HG02571 (cell line): Measurements from ENCODE around the gene MITF.

Experiments
- ATAC-seq: cut with Tn5 transposase; IDR thresholded peaks from one replicate; pipeline ENCODE4 v1.9.1; 2021; ENCODE audit warnings: mild to moderate bottlenecking, moderate library complexity; ENCODE audit not compliant: unreplicated experiment

Gene MITF

DNA sequence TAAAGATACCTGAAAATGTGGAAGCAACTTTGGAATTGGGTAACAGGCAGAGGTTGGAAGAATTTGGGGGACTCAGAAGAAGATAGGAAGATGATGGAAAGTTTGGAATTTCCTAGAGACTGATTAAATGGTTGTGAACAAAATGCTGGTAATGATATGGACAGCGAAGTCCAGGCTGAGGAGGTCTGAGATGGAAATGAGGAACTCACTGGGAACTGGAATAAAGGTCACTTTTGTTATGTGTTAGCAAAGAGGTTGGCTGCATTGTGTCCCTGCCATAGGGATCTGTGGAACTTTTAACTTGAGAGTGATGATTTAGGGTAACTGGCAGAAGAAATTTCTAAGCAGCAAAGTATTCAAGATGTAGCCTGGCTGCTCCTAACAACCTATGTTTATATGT is 13.0 kb downstream of the MITF start:
- ATAC-seq, result no peak

DNA sequence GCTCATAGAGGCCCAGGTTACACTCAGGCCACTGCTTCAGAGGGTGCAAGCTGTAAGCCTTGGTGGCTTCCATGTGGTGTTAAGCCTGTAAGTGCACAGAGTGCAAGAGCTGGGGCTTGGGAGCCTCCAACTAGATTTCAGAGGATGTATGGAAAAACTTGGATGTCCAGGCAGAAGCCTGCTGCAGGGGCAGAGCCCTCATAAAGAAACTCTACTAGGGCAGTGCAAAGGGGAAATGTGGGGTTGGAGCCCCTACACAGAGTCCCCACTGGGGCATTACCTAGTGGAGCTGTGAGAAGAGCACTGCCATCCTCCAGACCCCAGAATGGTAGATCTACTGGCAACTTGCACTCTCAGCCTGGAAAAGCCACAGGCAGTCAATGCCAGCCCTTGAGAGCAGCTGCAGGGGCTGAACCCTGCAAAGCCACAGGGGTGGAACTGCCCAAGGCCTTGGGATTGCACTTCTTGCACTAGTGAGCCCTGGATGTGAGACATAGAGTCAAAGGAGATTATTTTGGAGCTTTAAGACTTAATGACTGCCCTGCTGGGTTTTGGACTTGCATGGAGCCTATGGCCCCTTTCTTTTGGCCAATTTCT is 14.0 kb downstream of the MITF start:
- ATAC-seq, result no peak

DNA sequence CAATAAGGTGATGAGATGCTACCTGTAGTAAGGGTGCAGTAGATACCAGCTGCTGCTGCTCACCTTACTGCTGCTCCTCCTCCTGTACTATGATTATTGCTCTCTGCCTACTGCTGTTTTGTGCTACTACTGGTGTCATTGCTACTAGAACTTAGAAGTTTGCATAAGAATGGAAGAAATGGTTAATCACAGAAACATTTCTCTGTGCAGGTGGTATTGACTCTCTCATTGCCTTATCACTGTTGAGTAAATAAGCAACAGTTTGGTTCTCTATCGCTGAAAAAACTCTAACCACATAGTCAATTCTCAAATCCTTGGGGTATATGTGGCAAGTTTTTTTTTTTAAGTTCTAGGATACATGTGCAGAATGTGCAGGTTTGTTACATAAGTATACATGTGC is 16.5 kb downstream of the MITF start:
- ATAC-seq, result no peak

DNA sequence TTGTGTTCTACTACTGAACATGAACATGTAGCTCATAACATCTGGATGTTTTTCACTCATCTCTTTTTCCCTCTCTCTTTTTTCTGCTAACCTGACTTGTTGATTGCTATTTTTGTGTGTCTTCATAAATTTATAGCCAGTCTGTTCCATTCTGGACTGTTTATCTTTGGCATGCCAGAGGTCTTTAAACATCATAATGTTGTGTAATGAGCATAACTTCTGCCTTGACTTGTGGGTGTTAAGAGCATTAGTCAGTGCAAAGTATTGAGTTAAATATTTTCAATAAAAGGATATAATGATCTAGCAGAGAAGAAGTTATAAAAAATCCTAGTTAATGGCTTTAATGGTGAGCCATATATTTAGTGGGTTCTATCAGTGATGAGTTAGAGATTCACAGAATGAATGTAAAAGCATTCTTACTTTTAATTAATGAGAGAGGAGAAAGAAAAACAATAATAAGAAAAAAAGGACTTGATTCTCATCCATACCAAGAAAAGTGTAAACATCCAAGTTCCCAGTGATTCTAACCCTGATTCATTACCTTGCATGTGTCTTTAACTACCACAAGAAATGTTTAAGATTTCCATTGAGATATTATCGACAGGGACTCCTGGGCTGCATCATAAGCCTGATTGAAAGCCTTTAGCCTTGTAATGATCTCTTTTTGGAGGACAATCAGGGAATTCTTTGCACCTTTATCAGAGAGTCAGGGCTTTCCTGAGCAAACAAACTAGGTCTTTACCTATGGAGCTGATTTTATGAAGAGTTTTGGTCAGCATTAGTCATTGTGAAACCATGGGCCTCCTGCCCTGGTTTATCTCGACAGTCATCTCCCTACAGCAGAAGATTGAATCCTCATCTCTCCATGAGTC is 22.9 kb downstream of the MITF start:
- no peak for ATAC-seq

DNA sequence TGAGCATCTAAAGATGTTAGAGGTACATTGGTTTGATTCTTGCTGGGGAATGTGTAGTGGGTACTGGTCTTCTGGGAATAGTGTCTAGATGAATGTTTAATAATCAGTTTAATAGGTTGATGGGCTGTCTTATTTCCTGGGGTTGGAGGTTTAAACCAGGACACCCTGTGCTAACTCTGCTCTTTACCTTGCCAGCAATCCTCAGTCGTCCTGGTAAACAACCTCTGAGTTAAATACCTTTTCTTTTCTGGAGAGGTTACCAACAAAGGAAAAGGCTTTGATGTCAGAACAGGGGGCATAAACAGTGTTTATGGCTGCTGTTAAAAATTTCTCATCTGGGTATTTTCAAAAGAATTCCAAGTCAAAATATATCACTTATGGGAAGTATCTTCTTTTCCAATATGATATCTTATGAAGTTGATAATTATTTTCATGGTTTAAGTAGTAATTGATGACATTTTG is 23.5 kb downstream of the MITF start:
- no peak for ATAC-seq

DNA sequence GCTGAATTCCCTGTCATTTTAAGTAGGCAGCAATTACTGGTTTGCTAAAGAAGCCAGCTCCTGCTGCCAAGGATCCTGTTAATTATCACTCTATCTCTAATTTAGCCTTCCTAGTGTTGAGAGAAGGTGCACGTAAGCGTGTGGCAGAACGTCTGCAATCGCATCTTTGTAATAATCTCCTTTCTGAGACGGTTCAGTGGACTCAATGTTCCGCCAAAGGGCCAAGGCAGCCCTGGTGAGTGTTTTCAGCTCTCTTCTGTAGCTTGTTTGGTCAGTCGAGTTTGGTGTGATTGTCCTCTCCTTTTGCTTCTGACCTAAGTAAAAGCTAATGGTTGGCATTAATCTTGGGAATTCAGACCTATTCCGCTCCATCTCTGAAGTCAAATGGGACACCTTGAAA is 24.2 kb downstream of the MITF start:
- no peak for ATAC-seq

DNA sequence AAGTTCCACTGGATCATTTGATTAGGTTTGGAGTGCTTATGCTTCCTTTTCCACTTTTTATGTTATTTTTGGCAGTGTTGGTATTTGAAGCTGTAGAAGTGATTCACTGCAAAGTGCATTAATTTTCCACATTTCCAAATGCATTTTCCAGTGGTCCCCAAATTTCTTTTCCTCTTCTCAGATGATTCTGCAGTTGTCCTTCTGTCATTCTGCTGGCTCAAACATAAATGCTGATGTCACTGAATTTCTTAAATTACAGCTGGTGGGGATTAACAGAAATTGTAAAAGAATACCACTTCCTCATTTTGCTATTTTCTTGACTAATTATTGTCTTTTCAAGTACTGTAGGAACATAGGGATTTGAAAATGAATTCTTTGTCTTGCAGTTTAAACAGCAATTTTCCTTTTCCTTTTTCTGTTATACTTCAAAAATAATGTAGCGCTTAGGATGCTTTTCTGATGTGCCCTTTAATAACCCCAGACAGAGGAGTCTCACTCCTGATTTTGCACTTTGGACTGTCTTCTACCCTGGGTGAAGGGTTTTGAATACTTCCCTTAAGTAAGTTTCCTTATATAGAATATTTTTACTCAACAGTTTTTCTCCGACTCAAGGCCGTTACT is 25.0 kb downstream of the MITF start:
- ATAC-seq, result no peak

DNA sequence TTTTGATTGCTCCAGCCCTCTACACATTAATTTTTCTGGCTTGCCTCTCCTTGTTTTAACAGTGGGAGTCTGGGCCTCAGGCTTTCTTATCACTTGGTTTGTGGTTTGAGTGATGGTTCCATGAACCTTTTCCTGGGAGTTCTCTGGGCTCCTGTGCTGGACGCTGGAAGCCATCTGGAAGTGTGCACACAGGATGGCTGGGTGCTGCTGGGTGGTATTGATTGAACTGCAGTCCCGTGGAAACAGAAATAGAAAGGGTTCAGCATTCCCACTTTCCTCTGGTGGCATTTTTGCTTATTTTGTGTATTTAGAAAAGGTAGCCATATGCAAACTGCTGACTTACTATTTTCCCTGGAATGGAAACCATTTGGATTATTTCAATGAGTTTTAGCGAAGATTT is 25.6 kb downstream of the MITF start:
- ATAC-seq, result no peak

DNA sequence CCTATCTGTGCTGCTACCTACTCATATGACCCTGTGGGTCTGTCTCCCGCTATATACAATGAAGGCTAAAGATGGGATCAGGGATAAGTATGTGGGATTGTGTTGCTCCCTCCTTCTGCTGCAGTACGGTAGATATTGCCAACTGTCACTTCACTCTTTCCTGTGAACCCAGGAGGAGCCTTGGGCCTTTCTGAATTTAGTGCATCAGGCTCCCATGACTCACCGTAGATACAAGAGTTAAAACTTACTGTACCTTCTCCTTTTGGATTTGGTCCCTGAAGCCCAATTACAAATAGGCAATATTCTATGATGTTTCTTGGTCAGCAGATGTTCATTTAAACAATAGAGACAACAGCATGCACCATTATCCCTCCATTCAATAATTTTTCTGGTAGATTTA is 27.4 kb downstream of the MITF start:
- ATAC-seq, result no peak

DNA sequence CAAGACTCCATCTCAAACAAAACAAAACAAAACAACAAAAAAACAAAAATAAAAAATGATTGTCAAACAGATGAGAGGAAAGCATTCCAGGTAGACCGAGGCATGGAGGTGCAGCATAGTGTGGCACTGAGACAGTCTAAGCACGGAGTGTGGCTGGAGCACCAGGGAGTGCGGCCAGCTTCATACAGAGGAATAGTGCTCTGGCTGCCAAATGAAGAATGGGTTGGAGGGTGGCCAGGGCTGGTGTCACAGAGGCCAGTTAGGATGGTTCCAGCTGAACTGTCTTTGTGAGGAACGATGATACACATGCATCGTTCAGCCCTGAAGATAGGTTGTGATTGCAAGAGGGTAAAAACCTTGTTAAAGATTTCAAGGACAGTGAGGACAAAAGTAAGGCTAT is 28.3 kb downstream of the MITF start:
- no peak for ATAC-seq

DNA sequence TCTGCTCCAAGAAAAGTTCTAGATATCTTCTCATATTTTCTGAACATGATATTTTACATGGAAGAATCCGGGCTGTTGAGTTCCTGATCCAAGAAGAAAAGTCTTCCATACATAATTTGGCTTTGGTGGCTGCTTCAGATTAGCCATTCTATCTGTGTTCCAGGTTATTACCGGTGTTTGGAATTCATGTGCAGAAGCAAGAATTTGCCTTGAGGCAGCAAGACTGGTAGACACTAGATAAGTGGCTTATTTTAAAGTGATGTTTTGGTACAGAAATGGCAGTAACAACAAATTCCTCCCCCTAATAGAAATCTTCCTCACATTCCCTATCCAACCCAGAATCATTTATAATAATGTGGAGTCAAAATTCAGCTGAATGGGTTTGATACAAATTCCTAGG is 29.2 kb downstream of the MITF start:
- ATAC-seq, result no peak

DNA sequence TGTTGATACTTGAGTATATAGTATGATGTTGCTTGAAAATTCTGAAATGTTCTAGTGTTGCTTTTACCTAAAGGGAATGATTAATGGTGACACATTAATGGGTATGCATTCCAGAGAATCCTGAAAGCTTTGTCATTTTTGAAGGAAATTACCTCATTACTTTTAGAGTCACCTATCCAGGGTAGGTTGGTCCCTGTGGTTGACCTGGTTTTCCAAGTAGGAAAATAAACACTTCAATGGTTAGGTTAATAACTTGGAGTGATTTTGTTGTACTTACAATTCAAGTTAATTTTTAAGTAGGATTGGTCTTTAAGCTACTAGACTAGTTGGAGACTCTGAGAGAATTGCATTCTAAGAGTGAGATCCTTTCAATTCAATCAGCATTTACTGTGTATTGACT is 31.0 kb downstream of the MITF start:
- no peak for ATAC-seq

DNA sequence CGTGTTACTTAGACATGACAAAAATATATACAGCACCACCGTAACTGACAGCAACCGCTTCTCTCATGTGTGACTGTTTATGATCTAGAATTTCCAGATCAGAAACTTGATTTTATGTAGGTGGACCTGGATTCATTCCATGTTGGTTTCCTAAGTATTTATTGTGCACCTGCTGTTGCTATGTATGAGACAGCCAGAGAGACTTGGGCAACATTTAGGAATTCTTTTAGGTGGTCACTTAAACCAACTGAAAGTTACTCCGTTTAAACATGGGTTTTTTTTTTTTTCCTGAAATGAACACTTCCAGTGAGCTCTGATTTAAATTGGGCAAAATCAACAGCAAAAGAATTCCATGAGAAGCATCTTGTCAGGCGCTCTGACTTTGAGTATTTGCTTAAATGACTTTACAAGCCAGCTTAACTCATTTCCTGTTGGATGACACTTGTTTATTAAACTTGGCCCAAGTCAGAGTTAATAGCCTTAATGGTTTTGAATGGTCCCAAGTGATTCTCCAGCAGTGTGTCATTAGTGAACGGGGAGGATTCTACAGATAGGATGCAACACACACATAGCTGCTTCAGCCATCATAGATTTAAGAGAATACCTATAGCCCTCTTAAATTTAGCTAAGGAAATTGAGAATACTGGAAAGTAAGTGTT is 31.8 kb downstream of the MITF start:
- ATAC-seq, result no peak

DNA sequence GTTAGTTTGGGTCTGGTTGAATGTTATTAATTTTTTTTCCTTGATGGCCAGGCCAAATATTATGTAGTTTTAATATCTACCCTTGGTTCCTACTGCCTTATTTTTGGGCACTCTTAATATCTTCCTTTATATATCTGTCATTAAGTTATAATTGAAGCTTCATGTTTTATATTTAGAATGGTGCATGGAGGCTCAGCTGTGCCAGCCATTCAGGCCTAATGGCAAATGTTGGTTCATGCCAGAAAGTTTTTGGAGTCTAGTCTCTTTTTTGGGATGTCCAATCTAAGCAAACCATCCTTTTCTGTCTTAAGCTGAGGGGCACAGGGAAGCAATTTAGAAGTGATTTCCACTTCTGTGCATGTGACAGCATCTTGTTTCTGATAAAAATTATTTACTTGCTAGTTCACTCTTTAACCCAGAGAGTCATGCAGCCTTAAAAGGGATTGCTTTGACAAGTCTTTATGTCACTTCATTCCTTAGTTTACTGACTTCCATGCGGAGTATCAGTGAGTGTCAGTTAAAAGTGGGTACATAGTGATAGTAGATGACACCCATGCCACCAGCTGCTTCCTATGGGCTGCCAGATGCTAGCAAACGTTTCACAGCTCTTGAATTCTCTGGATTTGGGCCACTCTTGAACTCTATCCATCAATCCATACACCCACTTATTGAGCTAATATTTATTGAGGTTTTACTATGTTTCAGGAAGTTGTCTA is 33.0 kb downstream of the MITF start:
- ATAC-seq, result no peak

DNA sequence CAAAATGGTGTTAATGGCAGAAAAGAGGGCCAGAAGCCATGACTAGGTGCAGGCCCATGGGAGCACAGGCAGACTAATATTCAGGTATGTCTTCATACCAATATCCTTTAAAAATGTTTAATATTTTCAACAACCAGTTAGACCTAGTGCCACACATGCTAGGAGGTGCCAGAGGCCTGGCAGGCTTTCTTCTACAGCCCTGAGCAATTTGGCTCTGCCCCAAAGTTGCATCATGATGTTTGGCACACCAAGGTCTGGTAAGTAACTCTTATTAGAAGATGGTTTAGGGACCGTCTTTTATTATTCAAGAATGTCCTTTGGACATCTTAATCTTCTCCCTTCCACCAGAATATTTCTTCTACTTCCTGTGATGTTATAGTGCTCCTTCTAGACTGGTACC is 34.8 kb downstream of the MITF start:
- ATAC-seq, result no peak

DNA sequence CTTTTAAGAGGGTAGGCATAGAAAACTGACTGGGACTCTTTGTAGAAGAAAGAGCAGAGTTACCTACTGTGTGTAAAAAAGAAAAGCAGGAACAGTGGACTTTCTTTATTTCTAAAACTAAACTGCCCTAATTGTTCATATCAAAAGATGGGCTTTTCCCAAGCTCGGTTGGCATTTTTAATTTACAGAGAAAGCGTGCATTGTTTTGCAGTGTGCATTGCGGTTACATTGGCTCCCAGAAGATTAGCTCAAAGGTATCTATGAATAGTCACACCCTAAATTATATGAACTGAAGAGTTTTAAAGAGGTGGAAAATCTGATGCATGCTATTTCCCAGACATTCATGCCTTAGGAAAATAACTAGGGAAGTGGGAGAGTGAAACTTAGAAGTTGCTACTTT is 36.5 kb downstream of the MITF start:
- no peak for ATAC-seq

DNA sequence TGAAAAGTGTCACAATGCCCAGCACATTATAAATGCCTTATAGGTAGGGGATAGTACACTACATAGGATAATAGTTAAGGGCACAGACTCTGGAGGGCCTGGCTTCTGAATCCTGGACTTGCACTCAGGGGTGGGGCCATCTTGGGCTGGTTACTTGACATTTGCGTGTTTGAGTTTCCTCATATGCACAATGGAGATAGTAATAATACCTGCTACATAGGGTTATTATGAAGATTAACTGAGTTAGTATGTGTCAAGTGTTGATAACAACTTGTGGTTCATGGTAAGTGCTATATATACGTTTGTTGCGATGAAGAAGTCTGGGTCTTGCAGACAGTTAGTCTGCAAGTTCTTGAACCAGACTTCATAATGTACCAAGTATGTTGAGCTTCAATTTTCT is 37.0 kb downstream of the MITF start:
- ATAC-seq, result no peak

DNA sequence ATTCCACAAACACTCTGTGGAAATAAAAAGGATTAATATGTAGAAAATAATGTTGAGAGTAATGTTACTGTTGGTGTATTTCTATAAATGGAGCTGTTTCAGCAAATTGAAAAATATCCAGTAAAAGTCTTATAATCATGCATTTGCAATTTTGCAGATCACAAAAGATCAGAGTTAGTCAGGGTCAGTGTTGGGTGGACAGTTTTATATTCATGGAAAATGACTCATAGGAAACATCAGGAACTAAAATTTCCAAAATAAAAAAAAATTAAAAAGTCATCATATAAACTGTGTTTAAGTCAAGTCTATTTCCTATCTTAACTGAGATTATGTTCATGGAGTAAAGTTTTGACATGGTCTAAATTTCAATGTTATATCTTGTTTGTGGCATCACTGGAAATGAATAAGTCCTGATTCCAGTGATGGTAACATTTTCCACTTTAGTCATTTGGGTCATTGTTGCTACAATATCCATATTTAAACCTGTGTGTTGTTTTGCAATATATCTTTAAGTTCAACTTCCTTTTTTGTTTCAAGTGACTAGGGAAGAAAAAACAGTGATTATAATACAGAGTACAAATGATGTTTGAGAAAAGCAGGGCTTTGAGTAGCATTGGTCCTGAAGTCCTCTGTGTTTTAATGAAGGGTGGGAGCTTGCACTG is 37.8 kb downstream of the MITF start:
- no peak for ATAC-seq

DNA sequence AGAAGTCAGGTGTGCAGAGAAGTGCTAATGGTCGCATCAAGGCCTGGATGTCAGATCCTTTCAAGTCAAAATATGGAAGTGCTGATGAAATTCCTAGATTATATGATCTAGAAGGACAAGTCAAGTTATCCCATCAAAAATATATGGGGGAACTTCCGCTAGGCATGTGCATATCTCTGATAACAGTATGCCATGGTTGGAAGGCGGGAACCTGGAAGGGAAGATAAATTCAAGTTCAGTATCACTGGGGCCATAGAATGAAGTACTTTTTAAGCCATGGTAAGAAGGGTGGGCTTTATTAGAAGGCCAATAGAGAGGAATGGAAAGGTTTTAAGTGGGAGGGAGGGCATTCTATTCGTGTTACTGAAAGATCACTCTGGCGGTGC is 38.3 kb downstream of the MITF start:
- no peak for ATAC-seq

DNA sequence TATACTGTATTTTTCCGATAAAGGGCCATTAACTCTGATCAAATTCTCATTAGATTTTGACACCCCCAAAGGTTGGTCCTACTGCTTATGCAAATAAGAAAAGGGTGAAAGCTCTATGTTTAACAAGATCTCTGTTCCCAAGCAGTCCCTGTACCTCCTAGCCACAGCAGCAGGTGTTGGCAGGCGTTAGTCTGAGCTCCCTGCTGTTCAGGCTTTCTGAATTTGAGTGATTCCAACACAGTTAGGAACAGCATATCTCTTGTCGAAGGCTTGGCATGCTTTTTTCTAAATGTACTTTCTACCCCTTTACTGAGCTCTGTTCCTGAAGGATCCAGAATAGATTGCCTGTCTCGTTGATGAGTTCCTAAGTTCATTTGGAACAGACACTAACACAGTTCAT is 42.3 kb downstream of the MITF start:
- no peak for ATAC-seq
